Keratinocyte (primary cell): ENCODE data around the gene USP37.

Experiments used
- EZH2 ChIP-seq: IDR thresholded peaks from one replicate; pipeline ENCODE4 v1.6.1; 2012; ENCODE audit warnings: inconsistent platforms, mild to moderate bottlenecking, low read length, moderate library complexity
- TF ChIP-seq, protein P1 (sequence below), 3 experiments: IDR thresholded peaks in 1 of 3; conservative IDR thresholded peaks in 1 of 3; optimal IDR thresholded peaks in 1 of 3; 2 replicates in 2 of 3; 3 replicates in 1 of 3; pipeline versions ENCODE3 to v1.5.1; 2011; ENCODE audit warnings: low read length in 3 of 3, mild to moderate bottlenecking in 3 of 3, moderate library complexity in 2 of 3, control low read depth in 1 of 3, inconsistent platforms in 1 of 3; ENCODE audit not compliant: insufficient read depth in 2 of 3; ENCODE audit errors: extremely low read depth in 1 of 3

DNA sequence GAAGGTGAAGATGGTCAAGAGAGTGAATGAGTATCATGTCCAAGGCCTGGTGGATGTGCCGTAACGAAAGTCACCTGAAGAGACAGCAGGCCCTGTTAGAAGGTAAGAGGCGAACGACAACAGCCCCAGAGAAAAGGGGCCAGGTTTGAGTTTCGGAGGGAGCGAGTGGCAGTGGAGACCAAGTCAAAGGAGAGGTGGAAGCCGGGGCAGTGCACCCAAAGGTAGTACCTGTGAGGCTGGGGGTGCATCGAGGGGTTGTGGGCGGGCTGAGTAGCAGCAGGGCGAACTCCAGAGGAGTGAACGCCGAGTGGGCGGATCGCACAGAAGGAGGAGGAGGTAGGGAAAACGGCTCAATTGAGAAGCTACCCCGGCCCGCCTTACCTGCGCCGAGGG, 358 bp downstream of the USP37 start:
- TF ChIP-seq, protein P1, sequence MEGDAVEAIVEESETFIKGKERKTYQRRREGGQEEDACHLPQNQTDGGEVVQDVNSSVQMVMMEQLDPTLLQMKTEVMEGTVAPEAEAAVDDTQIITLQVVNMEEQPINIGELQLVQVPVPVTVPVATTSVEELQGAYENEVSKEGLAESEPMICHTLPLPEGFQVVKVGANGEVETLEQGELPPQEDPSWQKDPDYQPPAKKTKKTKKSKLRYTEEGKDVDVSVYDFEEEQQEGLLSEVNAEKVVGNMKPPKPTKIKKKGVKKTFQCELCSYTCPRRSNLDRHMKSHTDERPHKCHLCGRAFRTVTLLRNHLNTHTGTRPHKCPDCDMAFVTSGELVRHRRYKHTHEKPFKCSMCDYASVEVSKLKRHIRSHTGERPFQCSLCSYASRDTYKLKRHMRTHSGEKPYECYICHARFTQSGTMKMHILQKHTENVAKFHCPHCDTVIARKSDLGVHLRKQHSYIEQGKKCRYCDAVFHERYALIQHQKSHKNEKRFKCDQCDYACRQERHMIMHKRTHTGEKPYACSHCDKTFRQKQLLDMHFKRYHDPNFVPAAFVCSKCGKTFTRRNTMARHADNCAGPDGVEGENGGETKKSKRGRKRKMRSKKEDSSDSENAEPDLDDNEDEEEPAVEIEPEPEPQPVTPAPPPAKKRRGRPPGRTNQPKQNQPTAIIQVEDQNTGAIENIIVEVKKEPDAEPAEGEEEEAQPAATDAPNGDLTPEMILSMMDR (optimal IDR thresholded peaks at IDR 0.05 in 1 of 3, IDR thresholded peaks at IDR 0.05 in 1 of 3, conservative IDR thresholded peaks at IDR 0.05 in 1 of 3; ENCODE audit: extremely low read depth in 1 of 3, insufficient read depth in 2 of 3, low read length in 3 of 3), result no peak
- no peak for TF ChIP-seq EZH2
